Parathyroid adenoma (tissue), 2 donors: ENCODE measurements around the gene RFTN1.

Experiments used
- H2AFZ ChIP-seq: fragments of 300-600 bp; sonication (generic); one replicate; pipeline ENCODE4 v1.7.0; 2017; ENCODE audit warnings: antibody characterized with exemption, mild to moderate bottlenecking
- H3K27ac ChIP-seq: fragments of 300-600 bp; sonication (generic); one replicate; pipeline ENCODE4 v1.7.0; 2017
- H3K27me3 ChIP-seq: fragments of 300-600 bp; sonication (generic); one replicate; pipeline ENCODE4 v1.7.0; 2017; ENCODE audit warnings: low read length; ENCODE audit not compliant: control insufficient read depth, insufficient read depth
- H3K36me3 ChIP-seq: fragments of 300-600 bp; sonication (generic); one replicate; pipeline ENCODE4 v1.7.0; 2017; ENCODE audit warnings: low read length; ENCODE audit not compliant: control insufficient read depth, insufficient read depth
- H3K4me1 ChIP-seq: fragments of 300-600 bp; sonication (generic); one replicate; pipeline ENCODE4 v1.7.0; 2017; ENCODE audit warnings: control low read depth
- H3K4me2 ChIP-seq: fragments of 300-600 bp; sonication (generic); one replicate; pipeline ENCODE4 v1.7.0; 2017; ENCODE audit warnings: low read length
- H3K4me3 ChIP-seq: fragments of 300-600 bp; sonication (generic); one replicate; pipeline ENCODE4 v1.7.0; 2017; ENCODE audit warnings: low read depth, low read length
- H3K79me2 ChIP-seq: fragments of 300-600 bp; sonication (generic); one replicate; pipeline ENCODE4 v1.7.0; 2017; ENCODE audit warnings: control low read depth
- H3K9ac ChIP-seq: fragments of 300-600 bp; sonication (generic); one replicate; pipeline ENCODE4 v1.7.0; 2017; ENCODE audit warnings: mild to moderate bottlenecking
- H3K9me3 ChIP-seq: fragments of 300-600 bp; sonication (generic); one replicate; pipeline ENCODE4 v1.7.0; 2017; ENCODE audit warnings: low read length; ENCODE audit not compliant: control insufficient read depth
- CTCF ChIP-seq: fragments of 300-600 bp; sonication (generic); IDR thresholded peaks from one replicate; pipeline ENCODE4 v1.7.0; 2017; ENCODE audit warnings: antibody characterized with exemption, mild to moderate bottlenecking
- donor health status: primary hyperparathyroidism.

The RFTN1 gene

GRCh38 chr3:16522834-16523233 is 9.3 kb upstream of the RFTN1 start:
- H3K4me1 ChIP-seq: no peaks in the 10 kb centered on the region
- no peaks in the 10 kb centered on the region for H3K9me3 ChIP-seq
- no peak overlapping the region for H2AFZ ChIP-seq
- no peaks in the 10 kb centered on the region for H3K79me2 ChIP-seq
- no peaks in the 10 kb centered on the region for H3K27me3 ChIP-seq
- no peak overlapping the region for H3K4me3 ChIP-seq
- TF ChIP-seq CTCF: no peak
- H3K9ac ChIP-seq: no peak overlapping the region
- no peak overlapping the region for H3K27ac ChIP-seq
- H3K4me2 ChIP-seq: no peak overlapping the region
- H3K36me3 ChIP-seq: no peaks in the 10 kb centered on the region

- H3K4me3 ChIP-seq: no peak overlapping the region
- TF ChIP-seq CTCF: no peak
- no peak overlapping the region for H2AFZ ChIP-seq
- H3K27me3 ChIP-seq: no peaks in the 10 kb centered on the region
- H3K27ac ChIP-seq: no peak overlapping the region
- no peak overlapping the region for H3K4me2 ChIP-seq
- H3K9me3 ChIP-seq: no peaks in the 10 kb centered on the region
- no peaks in the 10 kb centered on the region for H3K4me1 ChIP-seq
- H3K79me2 ChIP-seq: no peaks in the 10 kb centered on the region
- no peak overlapping the region for H3K9ac ChIP-seq
- no peaks in the 10 kb centered on the region for H3K36me3 ChIP-seq
These were observed 7.7 kb upstream of the RFTN1 start for GRCh38 chr3:16520970-16521881.

GRCh38 chr3:16520241-16520969 is 6.9 kb upstream of the RFTN1 start:
- no peak overlapping the region for H3K27ac ChIP-seq
- no peaks in the 10 kb centered on the region for H3K4me1 ChIP-seq
- no peaks in the 10 kb centered on the region for H3K9me3 ChIP-seq

GRCh38 chr3:16516695-16517481 is 3.4 kb upstream of the RFTN1 start:
- H3K4me1 ChIP-seq: no peaks in the 10 kb centered on the region
- H2AFZ ChIP-seq: no peak overlapping the region
- H3K27ac ChIP-seq: no peak overlapping the region
- no peak overlapping the region for H3K4me3 ChIP-seq
- no peaks in the 10 kb centered on the region for H3K79me2 ChIP-seq
- H3K9ac ChIP-seq: no peak overlapping the region
- no peaks in the 10 kb centered on the region for H3K9me3 ChIP-seq
- no peak for TF ChIP-seq CTCF
- H3K4me2 ChIP-seq: no peak overlapping the region
- H3K27me3 ChIP-seq: peaks cover 5% of the 10 kb centered on the region
- no peaks in the 10 kb centered on the region for H3K36me3 ChIP-seq

More at GRCh38 chr3:16520241-16520969, 6.9 kb upstream of the RFTN1 start:
- H2AFZ ChIP-seq: no peak overlapping the region
- no peaks in the 10 kb centered on the region for H3K36me3 ChIP-seq
- H3K4me3 ChIP-seq: no peak overlapping the region
- no peaks in the 10 kb centered on the region for H3K27me3 ChIP-seq
- no peaks in the 10 kb centered on the region for H3K79me2 ChIP-seq
- no peak overlapping the region for H3K4me2 ChIP-seq
- no peak overlapping the region for H3K9ac ChIP-seq
- no peak for TF ChIP-seq CTCF
